HG02870 (cell line): Measurements from ENCODE around the gene TIGD3.

Source experiments
- ATAC-seq: cut with Tn5 transposase; IDR thresholded peaks from one replicate; pipeline ENCODE4 v1.9.1; 2021; ENCODE audit warnings: mild to moderate bottlenecking, moderate library complexity; ENCODE audit not compliant: unreplicated experiment

TIGD3 gene

GRCh38 chr11:65389294-65389980, 34.9 kb downstream of the TIGD3 start:
- ATAC-seq: no peak

GRCh38 chr11:65390099-65390941, 35.8 kb downstream of the TIGD3 start:
- no peak for ATAC-seq

GRCh38 chr11:65390996-65391395, 36.4 kb downstream of the TIGD3 start:
- no peak for ATAC-seq

- ATAC-seq: no peak
These were observed 37.8 kb downstream of the TIGD3 start for GRCh38 chr11:65392186-65392829.

GRCh38 chr11:65392899-65393298, 38.3 kb downstream of the TIGD3 start:
- no peak for ATAC-seq

- no peak for ATAC-seq
These were observed 39.0 kb downstream of the TIGD3 start for GRCh38 chr11:65393513-65394079.

GRCh38 chr11:65394125-65394536, 39.6 kb downstream of the TIGD3 start:
- no peak for ATAC-seq

GRCh38 chr11:65395961-65396530, 41.5 kb downstream of the TIGD3 start:
- ATAC-seq: no peak

GRCh38 chr11:65396769-65397745, 42.5 kb downstream of the TIGD3 start:
- no peak for ATAC-seq

GRCh38 chr11:65398362-65398910, 43.9 kb downstream of the TIGD3 start:
- no peak for ATAC-seq

GRCh38 chr11:65399249-65399648, 44.7 kb downstream of the TIGD3 start:
- no peak for ATAC-seq

- no peak for ATAC-seq
These were observed 45.3 kb downstream of the TIGD3 start for GRCh38 chr11:65399845-65400244.

- no peak for ATAC-seq
These were observed 45.9 kb downstream of the TIGD3 start for GRCh38 chr11:65400307-65401072.

- ATAC-seq: no peak
These were observed 46.7 kb downstream of the TIGD3 start for GRCh38 chr11:65401073-65401802.

- no peak for ATAC-seq
These were observed 47.3 kb downstream of the TIGD3 start for GRCh38 chr11:65401803-65402248.

GRCh38 chr11:65402790-65403189, 48.2 kb downstream of the TIGD3 start:
- no peak for ATAC-seq

- ATAC-seq: no peak
These were observed 49.1 kb downstream of the TIGD3 start for GRCh38 chr11:65403607-65404121.

GRCh38 chr11:65404210-65404609, 49.7 kb downstream of the TIGD3 start:
- no peak for ATAC-seq
